NCI-H748 (cell line): ENCODE measurements around the gene EFCC1.

Experiments
- DNase-seq: peaks from one replicate; lab custom pipeline; 2025; ENCODE audit not compliant: unreplicated experiment; lab: John Stamatoyannopoulos, UW

EFCC1 gene, protein sequence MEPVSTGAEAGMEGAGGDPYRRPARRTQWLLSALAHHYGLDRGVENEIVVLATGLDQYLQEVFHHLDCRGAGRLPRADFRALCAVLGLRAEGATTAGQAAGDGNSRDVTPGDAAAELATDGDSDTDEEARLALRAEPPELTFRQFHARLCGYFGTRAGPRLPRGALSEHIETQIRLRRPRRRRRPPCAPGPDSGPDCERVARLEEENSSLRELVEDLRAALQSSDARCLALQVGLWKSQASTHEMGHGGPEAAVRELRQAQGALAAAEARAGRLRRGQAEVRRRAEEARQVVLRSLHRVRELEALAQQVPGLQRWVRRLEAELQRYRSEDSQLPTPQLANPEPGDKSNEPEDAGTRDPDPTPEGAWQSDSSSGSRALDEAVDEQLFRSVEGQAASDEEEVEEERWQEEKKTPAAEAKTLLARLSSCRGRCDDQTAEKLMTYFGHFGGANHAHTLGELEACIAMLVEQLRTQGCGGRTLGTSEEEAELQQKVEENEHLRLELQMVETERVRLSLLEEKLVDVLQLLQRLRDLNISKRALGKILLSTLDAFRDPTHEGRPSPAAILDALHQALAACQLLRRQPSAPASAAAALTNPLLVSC

DNA sequence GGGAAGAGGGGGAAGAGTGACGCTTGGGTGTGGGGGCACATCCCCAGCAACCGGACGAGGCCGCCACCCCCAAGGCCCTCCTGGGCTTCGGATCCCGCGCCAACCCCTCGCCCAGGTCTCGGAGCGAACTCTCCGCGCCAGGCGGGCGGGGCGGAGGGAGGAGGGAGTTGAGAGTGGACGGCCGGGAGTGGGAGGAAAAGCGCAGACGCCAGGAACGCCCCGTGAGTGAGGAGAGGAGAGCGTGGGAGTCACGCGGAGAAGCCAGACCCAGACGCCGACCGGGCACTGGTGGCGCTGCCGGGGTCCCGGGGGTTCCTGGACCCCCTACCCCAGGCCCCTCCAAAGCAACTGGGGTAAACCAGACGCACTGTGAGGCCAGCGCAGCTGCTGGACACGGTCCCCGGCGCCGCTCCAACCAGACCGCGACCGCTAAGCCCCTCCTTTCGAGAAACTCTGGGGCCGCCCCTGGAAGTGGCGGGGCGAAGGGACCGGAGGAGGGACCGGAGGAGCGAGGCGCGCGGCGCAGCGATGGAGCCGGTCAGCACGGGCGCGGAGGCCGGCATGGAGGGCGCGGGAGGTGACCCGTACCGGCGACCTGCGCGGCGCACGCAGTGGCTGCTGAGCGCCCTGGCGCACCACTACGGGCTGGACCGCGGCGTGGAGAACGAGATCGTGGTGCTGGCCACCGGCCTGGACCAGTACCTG is at the start of gene EFCC1:
Gene EFCC1 (plus strand): TSS at position 204 of the 705 bp plus-strand sequence. CDS start 325 bp downstream, at position 529.
- DNase-seq = peak; percentile 60

DNA sequence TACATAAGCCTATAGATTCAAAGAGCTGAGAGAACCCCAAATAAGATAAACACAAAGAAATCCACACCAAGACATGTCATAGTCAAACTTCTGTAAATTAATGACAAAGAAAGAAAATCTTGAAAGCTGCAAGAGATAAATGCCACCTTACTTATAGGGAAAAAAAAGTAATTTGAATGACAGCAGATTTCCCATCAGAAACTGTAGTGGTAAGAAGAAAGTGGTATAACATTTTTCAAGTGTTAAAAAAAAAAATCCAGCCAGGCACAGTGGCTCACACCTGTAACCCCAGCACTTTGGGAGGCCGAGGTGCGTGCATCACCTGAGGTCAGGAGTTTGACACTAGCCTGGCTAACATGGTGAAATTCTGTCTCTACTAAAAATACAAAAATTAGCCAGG is 44.7 kb upstream of the EFCC1 start:
- DNase-seq = no peak

DNA sequence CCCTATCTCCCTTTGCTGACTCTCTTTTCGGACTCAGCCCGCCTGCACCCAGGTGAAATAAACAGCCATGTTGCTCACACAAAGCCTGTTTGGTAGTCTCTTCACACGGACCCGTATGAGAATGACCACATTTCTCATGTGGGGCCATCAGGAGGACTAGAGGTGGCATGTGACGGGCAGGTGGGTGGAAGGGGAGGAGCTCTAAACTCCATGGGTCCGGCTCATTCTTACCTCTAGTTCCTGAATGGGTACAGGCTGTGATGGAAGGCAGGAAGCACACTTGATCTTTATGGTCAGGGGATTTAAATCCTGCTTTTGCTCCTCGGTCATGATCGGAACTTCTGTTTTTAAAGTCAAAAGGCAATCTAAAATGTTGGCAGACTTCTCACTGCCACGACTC is 35.8 kb upstream of the EFCC1 start:
- no peak for DNase-seq

DNA sequence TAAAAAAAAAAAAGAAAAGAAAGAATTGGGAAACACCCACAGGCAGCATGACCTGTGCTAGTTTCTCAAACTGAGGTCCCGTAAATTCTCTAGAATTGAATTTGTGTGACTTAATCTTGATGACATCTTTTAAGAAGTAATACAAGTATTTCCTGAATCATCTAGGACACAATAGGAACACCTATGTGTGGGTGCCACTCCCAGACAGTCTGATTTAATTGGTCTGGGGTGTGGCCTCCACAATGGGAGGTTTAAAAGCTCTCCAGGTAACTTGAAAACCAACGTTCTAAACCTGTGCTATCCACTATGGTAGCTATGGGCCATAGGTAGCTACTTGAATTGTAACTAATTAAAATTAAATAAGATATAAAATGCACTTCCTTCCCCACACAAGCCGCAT is 35.3 kb upstream of the EFCC1 start:
- peak; percentile 12 for DNase-seq

DNA sequence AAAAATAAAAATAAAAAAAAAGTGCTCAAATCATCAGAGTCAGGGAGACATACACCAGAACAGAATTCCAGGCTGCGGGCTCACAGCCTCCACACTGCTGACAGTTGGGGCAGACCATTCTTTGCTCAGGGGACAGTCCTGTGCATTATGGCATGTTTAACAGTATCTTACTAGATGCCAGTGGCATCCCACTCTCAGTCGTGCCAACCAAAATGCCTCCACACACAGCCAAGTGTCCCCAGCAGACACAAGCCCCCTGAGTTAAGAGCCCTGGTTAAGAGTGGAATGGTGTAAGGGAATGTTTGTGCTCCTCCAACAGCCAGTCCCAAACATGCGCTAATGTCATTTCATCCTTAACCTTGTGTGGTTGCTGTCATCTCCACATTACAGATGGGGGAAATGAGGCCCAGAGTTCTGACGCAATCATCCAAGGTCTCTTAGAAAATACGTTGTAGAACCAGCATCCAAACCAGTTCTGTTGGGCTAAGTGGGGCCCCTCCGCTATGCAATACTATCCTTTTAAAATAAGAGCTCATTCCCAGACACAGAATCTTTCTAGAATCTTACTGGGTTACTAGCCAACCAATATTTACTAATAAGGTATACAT is 33.3 kb upstream of the EFCC1 start:
- no peak for DNase-seq

DNA sequence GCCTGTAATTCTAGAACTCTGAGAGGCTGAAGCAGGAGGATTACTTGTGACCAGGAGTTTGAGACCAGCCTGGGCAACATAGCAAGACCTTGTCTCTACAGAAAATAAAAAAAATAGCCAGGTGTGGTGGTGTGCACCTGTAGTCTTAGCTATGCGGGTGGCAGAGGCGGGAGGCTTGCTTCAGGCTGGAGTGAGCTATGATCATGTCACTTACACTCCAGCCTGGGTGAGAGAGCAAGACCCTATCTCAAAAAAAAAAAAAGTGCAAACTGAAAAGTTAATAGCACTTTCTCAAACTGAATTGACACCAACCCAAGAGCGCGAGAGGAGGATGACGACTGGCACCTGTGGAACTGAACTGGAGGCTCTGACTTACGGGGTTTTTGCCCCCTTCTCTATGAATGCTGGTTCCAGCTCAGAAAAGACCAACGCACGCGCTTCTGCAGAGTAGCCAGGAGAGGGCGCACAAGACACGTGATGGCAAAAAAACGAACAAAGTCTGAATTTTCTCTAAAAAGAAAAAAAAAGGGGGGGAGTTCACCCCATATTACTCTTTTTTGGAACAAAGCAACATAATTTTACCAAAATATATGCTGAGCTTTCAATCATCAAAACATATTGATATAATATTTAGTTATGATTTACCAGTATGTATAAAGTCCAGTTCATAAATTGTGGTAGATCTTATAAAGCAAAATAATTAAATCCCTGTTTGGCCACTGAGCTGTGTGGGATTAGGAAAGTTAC is 30.9 kb upstream of the EFCC1 start:
- DNase-seq = peak; percentile 27

DNA sequence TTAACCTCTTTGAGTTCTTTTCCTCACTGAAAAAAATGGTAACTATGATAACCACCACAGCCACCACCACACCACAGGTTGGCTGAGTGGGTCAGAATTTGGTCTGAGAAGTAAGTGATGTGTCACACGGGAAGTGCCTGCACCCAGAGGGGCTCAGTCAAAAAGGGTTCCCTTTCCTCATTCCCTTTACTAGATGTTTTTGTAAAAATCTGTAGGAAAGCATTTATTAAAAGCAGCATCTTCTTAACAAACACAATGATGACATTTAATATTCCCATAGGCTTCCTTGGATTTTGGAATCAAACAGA is 30.4 kb upstream of the EFCC1 start:
- no peak for DNase-seq

DNA sequence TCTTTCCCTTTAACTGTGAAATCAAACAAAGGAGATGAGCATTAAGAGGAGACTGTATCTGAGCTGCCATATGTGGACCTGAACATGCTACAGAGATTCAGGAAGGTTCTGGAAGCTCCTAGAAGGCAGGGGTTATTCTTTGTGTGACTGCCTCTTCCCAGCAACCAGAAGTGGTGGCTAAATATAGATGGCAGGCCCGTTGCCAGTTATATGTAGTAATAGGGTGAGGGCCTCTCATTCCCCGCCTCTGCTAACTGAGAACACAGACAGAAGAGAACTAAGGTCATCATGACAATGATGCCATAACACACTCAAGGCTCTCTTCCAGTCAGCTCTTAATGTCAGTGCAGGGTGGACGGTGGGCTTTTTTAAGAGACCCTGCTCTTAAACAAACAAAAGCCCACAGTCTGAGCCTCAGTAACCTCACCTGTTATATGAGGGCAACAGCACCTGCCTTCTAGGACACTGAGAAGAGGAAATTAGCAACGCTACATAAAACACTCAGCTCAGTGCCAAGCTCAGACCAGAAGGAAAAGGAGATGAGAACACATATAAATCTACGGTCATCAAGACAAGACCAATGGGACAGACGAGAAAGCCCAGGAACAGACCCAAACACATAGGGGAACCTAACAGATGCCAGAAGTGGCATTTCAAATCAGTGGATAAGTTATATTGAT is 29.5 kb upstream of the EFCC1 start:
- no peak for DNase-seq

DNA sequence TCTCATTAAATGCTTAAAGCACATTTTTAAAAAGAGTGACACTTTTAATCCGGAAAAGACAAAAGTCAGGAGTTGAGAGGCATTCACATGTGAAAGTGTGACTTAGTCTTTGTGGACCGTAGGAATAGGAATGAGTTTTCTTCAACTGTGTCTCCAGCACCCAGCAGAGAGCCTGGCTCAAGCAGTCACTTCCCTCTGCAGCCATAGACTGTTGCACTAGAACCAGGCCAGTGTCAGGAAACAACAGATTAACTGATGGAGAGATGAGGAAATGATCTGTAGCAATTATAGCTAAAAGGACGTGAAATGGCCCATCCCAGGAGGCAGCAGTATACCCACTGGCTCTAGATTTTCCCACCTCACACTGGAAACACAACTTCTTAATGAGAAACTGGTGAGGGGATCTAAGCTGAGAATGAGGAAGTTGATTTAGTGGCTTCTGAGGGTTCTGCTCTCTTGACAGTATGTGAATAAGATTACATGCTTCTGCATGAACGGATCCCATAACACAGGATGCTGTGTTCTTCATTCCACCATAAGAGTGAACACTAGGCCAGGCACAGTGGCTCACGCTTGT is 27.0 kb upstream of the EFCC1 start:
- DNase-seq = no peak

DNA sequence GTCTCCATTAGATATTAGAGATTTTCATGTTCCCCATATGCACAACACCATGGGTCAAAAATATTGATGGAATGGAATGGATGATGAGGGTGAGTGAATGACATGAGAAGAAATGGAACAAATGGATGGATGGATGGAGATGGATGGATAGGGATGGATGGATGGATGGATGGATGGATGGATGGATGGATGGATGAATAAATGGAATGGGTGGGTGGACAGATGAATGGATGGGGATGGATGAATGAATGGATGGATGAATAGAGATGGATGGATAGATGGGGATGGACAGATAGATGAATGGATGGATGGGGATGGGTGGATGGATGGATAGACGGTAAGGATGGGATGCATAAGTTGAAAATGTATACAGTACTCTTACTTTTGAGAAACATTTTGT is 25.8 kb upstream of the EFCC1 start:
- no peak for DNase-seq

DNA sequence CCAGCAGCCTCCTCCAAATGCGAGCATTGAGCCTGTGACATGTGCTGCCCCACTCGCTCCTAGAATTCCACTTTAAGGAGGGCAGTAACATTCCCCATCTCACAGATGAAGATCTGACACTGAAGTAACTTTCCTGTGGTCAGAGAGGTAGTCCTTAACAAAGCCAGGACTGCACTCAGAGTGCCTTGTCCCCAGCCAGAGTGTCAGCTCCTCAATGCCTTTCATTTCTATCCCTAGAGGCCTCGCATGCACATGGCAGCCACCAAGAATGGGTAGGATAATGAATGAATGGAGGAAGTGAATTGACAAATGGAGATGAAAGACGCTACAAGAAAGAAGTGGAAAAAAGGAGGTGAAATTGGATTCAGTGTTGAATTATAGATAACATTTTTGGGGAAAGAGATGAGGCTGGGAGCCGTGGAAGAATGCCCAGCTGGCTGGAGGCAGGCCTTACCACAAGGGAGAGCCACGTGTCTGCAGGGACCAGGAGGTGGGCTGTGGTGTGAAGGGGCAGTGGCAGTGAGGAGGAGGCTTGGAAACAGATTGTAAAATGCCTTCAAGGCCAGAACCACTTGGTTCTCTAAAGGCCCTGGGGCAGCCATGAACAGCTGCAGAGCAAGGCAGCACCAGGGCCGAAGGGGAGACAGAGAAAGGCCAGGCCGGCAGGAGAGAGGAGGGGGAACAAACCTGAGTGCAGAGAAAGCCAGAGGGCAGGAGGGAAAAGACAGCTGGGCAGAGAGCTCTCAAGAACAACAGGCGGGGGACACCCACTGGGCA is 17.6 kb upstream of the EFCC1 start:
- no peak for DNase-seq

DNA sequence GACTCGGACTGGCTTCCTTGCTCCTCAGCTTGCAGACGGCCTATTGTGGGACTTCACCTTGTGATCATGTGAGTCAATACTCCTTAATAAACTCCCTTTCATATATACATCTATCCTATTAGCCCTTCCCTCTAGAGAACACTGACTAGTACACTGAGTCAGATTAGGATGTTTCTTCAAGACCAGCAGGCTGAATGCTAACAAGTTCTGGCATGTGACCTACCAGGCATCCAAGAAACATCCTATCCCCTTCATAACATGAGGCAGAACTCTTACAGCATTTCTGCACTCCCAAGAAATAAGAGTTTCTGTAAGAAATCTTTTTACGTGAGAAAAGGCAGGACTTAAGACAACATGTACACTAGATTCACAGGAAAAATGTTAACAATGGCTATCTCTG is 16.5 kb upstream of the EFCC1 start:
- DNase-seq = no peak

DNA sequence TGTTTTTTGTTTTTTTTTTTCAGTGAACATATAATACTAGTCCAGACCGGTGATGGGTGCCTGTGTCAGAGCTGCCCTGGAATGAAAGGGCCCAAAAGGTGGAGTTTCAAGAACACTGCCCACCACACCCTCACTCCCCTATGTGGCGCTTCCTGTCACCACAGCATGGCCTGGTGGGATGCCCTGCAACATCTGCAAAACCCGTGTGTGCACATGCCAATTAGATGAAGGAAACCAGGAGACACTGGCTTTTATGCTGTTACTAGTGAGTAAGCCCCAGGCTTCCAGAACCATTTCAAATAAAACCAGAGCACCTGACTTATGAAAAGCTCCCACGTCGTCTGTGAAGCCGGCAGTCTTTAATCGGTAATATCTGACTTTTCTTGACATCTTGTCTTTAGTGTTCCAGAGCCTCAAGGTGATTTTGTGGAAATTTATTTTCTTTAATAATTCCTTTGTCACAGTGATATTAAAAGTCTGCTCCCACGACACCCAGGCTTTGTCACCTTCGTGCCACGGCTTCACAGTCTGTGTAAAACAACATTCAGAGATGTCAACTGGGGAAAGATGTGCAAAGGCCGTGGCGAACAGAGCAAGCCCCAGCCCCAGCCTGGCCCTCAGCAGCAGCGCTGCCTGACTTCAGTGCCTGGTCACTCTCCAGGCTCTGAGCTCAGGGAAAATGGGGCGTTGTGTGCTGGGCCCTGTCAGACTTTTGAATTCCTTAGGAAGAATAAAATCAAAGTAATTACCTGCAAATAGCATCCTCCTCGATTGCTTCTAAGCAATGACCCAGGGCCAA is 13.6 kb upstream of the EFCC1 start:
- DNase-seq = no peak

DNA sequence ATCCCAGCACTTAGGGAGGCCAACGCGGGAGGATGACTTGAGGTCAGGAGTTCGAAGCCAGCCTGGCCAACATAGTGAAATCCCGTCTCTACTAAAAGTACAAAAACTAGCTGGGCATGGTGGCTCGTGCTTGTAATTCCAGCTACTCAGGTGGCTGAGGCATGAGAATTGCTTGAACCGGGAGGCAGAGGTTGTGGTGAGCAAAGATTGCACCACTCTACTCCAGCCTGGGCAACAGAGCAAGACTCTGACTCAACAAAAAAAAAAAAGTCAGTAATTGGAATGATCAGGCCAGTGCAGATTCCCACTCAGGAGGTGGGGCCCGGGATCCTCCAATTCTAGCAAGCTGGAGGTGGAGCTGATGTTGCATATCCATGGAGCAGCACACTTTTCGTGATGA is 12.8 kb upstream of the EFCC1 start:
- no peak for DNase-seq

DNA sequence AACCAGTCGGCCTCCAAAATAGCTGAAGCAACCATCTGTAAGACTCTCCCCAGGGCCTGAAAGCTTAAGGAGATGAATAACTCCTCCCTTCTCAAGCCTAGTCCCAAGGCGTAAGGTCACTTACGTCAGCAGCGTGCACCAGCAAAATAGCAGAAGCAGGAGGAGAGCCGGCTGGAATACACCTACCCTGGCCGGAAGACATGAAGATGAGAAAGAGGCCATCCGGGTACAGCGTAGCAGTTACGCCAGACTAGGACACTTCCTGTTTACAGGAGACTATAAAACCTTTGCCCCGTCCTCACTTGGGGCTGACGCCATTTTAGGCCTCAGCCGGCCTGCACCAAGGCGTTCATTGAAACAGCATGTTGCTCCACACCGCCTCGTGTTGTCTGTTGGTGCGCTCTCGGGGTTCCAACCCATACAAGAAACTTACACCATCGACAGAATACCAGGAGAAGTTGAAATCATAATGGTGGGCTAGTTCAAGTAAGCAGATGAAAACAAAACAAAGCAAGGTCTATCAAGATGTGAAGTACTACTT is 9.7 kb upstream of the EFCC1 start:
- DNase-seq = no peak

DNA sequence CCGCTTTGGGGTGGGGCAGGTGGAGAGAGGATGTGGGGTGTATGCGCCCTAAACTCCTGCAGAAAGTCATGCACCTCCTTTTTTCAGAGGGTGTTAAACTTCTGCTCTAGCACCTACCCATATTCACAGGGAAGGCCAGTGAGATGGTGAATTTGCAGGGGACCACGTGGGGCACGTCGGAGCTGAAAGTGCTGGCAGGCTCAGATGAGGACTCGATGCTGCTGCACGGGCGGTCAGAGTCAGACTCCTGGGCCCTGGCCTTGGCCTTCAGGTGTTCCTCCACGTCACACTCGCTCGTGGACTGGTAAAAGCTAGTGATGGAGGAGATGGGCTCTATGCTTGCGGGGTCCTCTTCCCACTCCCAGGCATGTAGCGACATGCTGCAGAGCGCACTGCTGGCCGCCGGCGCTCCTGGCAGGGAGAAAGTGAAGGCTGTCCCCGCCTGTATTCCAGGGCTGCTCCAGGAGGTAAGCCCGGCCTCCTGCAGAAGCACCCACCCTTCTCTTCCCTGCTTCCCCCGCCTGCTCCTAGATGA is 8.1 kb upstream of the EFCC1 start:
- peak; percentile 4 for DNase-seq

DNA sequence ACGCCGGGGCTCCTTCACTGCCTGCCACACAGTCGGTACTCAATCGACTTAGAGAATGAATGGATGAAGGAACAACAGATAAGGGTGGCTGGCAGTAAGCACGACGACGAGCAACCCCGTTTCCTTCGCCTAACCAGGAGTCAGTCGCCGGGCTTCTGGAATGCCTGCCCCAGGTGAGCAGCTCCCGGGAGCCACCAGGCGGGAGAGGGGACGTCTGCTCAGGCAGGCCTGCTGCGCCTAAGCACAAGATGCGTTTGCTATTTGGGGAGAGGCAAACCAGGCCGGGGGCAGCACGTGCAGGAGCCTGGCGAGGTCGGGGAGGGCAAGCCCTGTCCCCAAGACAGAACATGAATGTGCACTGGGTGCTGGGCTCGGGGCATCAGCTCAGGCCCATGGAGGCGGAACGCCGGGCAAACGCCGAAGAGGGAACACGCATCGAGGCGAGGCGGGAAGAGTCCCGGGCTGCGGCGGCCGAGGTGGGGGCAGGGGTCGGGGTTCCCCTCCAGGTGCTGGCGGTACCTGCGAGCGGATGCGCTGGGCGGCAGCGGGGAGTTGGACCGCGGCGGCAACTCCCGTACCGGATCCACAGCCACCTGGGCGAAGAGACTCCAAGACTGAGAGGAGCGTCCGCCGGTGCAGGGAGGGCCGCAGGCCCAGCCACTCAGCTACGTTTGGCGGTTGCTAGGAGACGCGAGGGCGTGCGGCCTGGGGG is 7.5 kb upstream of the EFCC1 start, which contains the start of gene CFAP92:
Gene CFAP92 (minus strand): TSS at position 616 of the 712 bp plus-strand sequence. CDS start 772 bp downstream, outside the sequence.
- peak; percentile 87 for DNase-seq
